GM12878 (cell line): ENCODE results near the gene TUBAL3. TPM values are rescaled to one million over a fixed set of nuclear protein-coding genes. Genes with fewer than 3 reads are reported as not detected.

ENCODE experiments used
- BACH1 ChIP-seq: fragments of 450-650 bp; IDR thresholded peaks from 2 replicates; pipeline ENCODE4 v1.6.1; 2017; ENCODE audit warnings: mild to moderate bottlenecking, borderline replicate concordance
- CREM ChIP-seq: IDR thresholded peaks from 2 replicates; pipeline ENCODE4 v1.6.1; 2014; ENCODE audit warnings: antibody characterized with exemption, low read depth
- HDAC6 ChIP-seq: fragments of 200-600 bp; sonication (generic); IDR thresholded peaks from one replicate; pipeline ENCODE4 v1.8.0; 2017; ENCODE audit warnings: antibody characterized with exemption; ENCODE audit not compliant: unreplicated experiment
- JUND ChIP-seq: IDR thresholded peaks from 2 replicates; pipeline ENCODE4 v1.6.1; 2012; ENCODE audit warnings: low read depth, mild to moderate bottlenecking, low read length, improper control_type of control experiment, moderate library complexity
- LARP7 ChIP-seq: fragments of 450-650 bp; IDR thresholded peaks from 2 replicates; pipeline ENCODE4 v1.6.1; 2017; ENCODE audit warnings: mild to moderate bottlenecking
- MTA3 ChIP-seq: IDR thresholded peaks from 2 replicates; pipeline ENCODE4 v1.6.1; 2012; ENCODE audit warnings: low read length, inconsistent platforms, borderline replicate concordance
- NFXL1 ChIP-seq: fragments of 450-650 bp; IDR thresholded peaks from 2 replicates; pipeline ENCODE4 v1.6.1; 2017; ENCODE audit warnings: antibody characterized with exemption, mild to moderate bottlenecking, borderline replicate concordance
- NR2C1 ChIP-seq: fragments of 450-650 bp; IDR thresholded peaks from 2 replicates; pipeline ENCODE4 v1.6.1; 2017; ENCODE audit warnings: antibody characterized with exemption, mild to moderate bottlenecking, moderate library complexity
- POLR2AphosphoS2 ChIP-seq: IDR thresholded peaks from 2 replicates; pipeline ENCODE4 v1.6.1; 2011; ENCODE audit warnings: low read depth, mild to moderate bottlenecking, low read length, improper control_type of control experiment, moderate library complexity
- POLR2AphosphoS5 ChIP-seq: IDR thresholded peaks from 2 replicates; pipeline ENCODE4 v1.6.1; 2011; ENCODE audit warnings: mild to moderate bottlenecking, low read length, inconsistent platforms
- RB1 ChIP-seq: fragments of 450-650 bp; formaldehyde crosslinking; IDR thresholded peaks from 2 replicates; pipeline ENCODE4 v1.6.1; 2017; ENCODE audit warnings: mild to moderate bottlenecking, borderline replicate concordance
- RELA ChIP-seq: fragments of 450-650 bp; IDR thresholded peaks from 2 replicates; pipeline ENCODE4 v1.8.0; 2014; ENCODE audit warnings: borderline replicate concordance; ENCODE audit not compliant: partially characterized antibody
- SRF ChIP-seq, 2 experiments: IDR thresholded peaks; 2 replicates each; pipeline ENCODE4 v1.6.1; 2011; ENCODE audit warnings: low read depth in 2 of 2, low read length in 2 of 2, mild to moderate bottlenecking in 1 of 2, moderate library complexity in 1 of 2
- SUPT20H ChIP-seq: IDR thresholded peaks from 2 replicates; pipeline ENCODE4 v1.6.1; 2011; ENCODE audit warnings: low read depth, mild to moderate bottlenecking, low read length, moderate library complexity, borderline replicate concordance; ENCODE audit not compliant: control insufficient read depth
- TARDBP ChIP-seq: IDR thresholded peaks from 2 replicates; pipeline ENCODE4 v1.6.1; 2016; ENCODE audit warnings: borderline replicate concordance
- ZBED1 ChIP-seq: IDR thresholded peaks from 2 replicates; pipeline ENCODE4 v1.6.1; 2016; ENCODE audit warnings: borderline replicate concordance
- ZNF24 ChIP-seq: fragments of 450-650 bp; IDR thresholded peaks from 2 replicates; pipeline ENCODE4 v1.6.1; 2017; ENCODE audit warnings: antibody characterized with exemption, mild to moderate bottlenecking
- polyA plus RNA-seq, 11 experiments: library from polyadenylated mRNA; depleted of rRNA in 4 of 11; unstranded in 6 of 11; stranded (reverse) in 5 of 11; fragments of >200 nt; fragmentation: Nextera tagmentation in 4 of 11; fragmentation: Illumina TruSeq in 1 of 11; extraction: Ambion mirVana in 4 of 11; extraction: Trizol in 1 of 11; gene quantifications; 1 replicate in 1 of 11; 2 replicates in 10 of 11; pipeline versions ENCODE4 v1.2.1 to v1.2.3, GENCODE V29; 2011 to 2016; ENCODE audit warnings: inconsistent platforms in 2 of 11, missing spikeins in 2 of 11, low read depth in 1 of 11
- total RNA-seq, 4 experiments: library from RNA; depleted of rRNA in 3 of 4; stranded (reverse); fragments of >200 nt in 3 of 4; fragmentation: Illumina TruSeq in 1 of 4; extraction: Trizol in 1 of 4; gene quantifications; 2 replicates each; pipeline versions ENCODE4 v1.2.1 to v1.2.3, GENCODE V29; 2013 to 2021
- TF ChIP-seq, protein P1 (sequence below): fragments of 450-650 bp; IDR thresholded peaks from 2 replicates; pipeline ENCODE4 v1.6.1; 2017; ENCODE audit warnings: mild to moderate bottlenecking, moderate library complexity
- TF ChIP-seq, protein P2 (sequence below): fragments of 450-650 bp; conservative IDR thresholded peaks from 2 replicates; pipeline ENCODE4 v1.6.1; 2017; ENCODE audit warnings: mild to moderate bottlenecking, moderate library complexity
- TF ChIP-seq, protein P3 (sequence below): fragments of 150-350 bp; IDR thresholded peaks from 2 replicates; pipeline ENCODE4 v1.6.1; 2016; ENCODE audit warnings: low read depth, low read length

The TUBAL3 gene
- total and polyA plus RNA-seq, 10 of the 15 experiments (the other 5 are each of a cell fraction or from before 2014, with no cell fraction given), result 0.03 to 0.06 TPM; not detected in 8

DNA sequence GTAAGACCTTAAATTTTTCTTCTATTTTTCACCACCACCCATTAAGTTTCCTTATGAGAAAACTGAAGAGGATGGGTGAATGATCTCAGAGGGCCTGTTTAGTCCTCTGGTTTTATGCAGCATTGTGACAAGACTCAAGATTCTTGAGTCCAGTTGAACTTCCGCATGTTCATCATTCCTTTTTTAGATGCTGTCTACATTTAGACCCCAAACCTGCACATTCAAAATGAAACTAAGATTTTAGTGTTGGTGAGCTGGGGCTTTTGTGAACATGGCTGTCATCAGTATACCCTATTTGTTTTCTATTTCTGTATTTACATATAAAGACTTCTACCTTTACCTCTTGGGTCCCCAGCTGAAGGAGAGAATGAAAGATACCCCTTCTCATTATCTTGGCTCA lies 38.8 kb upstream of the TUBAL3 start (continued):
- TF ChIP-seq HDAC6, result no peak
- TF ChIP-seq SRF (IDR thresholded peaks at IDR 0.05; ENCODE audit: low read depth in 2 of 2, low read length in 2 of 2), result 0 out of 4 replicates have a peak, but pooled peaks of 1 of the 2 experiments have one; percentile 68
- TF ChIP-seq, protein P1, sequence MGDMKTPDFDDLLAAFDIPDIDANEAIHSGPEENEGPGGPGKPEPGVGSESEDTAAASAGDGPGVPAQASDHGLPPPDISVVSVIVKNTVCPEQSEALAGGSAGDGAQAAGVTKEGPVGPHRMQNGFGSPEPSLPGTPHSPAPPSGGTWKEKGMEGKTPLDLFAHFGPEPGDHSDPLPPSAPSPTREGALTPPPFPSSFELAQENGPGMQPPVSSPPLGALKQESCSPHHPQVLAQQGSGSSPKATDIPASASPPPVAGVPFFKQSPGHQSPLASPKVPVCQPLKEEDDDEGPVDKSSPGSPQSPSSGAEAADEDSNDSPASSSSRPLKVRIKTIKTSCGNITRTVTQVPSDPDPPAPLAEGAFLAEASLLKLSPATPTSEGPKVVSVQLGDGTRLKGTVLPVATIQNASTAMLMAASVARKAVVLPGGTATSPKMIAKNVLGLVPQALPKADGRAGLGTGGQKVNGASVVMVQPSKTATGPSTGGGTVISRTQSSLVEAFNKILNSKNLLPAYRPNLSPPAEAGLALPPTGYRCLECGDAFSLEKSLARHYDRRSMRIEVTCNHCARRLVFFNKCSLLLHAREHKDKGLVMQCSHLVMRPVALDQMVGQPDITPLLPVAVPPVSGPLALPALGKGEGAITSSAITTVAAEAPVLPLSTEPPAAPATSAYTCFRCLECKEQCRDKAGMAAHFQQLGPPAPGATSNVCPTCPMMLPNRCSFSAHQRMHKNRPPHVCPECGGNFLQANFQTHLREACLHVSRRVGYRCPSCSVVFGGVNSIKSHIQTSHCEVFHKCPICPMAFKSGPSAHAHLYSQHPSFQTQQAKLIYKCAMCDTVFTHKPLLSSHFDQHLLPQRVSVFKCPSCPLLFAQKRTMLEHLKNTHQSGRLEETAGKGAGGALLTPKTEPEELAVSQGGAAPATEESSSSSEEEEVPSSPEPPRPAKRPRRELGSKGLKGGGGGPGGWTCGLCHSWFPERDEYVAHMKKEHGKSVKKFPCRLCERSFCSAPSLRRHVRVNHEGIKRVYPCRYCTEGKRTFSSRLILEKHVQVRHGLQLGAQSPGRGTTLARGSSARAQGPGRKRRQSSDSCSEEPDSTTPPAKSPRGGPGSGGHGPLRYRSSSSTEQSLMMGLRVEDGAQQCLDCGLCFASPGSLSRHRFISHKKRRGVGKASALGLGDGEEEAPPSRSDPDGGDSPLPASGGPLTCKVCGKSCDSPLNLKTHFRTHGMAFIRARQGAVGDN, result no peak
- TF ChIP-seq SUPT20H, result no peak
- TF ChIP-seq, protein P2, sequence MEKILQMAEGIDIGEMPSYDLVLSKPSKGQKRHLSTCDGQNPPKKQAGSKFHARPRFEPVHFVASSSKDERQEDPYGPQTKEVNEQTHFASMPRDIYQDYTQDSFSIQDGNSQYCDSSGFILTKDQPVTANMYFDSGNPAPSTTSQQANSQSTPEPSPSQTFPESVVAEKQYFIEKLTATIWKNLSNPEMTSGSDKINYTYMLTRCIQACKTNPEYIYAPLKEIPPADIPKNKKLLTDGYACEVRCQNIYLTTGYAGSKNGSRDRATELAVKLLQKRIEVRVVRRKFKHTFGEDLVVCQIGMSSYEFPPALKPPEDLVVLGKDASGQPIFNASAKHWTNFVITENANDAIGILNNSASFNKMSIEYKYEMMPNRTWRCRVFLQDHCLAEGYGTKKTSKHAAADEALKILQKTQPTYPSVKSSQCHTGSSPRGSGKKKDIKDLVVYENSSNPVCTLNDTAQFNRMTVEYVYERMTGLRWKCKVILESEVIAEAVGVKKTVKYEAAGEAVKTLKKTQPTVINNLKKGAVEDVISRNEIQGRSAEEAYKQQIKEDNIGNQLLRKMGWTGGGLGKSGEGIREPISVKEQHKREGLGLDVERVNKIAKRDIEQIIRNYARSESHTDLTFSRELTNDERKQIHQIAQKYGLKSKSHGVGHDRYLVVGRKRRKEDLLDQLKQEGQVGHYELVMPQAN, result no peak
- no peak for TF ChIP-seq POLR2AphosphoS2
- no peak for TF ChIP-seq ZNF24
- peak; percentile 81 for TF ChIP-seq CREM
- no peak; the same call in 1 of the 2 replicates for TF ChIP-seq ZBED1
- TF ChIP-seq POLR2AphosphoS5, result no peak
- TF ChIP-seq TARDBP, result no peak
- no peak for TF ChIP-seq NR2C1
- TF ChIP-seq, protein P3, sequence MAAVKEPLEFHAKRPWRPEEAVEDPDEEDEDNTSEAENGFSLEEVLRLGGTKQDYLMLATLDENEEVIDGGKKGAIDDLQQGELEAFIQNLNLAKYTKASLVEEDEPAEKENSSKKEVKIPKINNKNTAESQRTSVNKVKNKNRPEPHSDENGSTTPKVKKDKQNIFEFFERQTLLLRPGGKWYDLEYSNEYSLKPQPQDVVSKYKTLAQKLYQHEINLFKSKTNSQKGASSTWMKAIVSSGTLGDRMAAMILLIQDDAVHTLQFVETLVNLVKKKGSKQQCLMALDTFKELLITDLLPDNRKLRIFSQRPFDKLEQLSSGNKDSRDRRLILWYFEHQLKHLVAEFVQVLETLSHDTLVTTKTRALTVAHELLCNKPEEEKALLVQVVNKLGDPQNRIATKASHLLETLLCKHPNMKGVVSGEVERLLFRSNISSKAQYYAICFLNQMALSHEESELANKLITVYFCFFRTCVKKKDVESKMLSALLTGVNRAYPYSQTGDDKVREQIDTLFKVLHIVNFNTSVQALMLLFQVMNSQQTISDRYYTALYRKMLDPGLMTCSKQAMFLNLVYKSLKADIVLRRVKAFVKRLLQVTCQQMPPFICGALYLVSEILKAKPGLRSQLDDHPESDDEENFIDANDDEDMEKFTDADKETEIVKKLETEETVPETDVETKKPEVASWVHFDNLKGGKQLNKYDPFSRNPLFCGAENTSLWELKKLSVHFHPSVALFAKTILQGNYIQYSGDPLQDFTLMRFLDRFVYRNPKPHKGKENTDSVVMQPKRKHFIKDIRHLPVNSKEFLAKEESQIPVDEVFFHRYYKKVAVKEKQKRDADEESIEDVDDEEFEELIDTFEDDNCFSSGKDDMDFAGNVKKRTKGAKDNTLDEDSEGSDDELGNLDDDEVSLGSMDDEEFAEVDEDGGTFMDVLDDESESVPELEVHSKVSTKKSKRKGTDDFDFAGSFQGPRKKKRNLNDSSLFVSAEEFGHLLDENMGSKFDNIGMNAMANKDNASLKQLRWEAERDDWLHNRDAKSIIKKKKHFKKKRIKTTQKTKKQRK, result no peak
- TF ChIP-seq JUND, result peak; percentile 83; the same call in 1 of the 2 replicates
- TF ChIP-seq RELA, result no peak
- no peak for TF ChIP-seq BACH1
- no peak for TF ChIP-seq NFXL1
- TF ChIP-seq RB1, result no peak
- TF ChIP-seq LARP7, result no peak
- TF ChIP-seq MTA3, result peak; percentile 78; the same call in 1 of the 2 replicates
